Myocyte (in vitro differentiated cells): Measurements from ENCODE around the gene KAZN. TPM values are rescaled to one million over a fixed set of nuclear protein-coding genes. Genes with fewer than 3 reads are reported as not detected.

Source experiments
- DNase-seq: peaks from one replicate; pipeline ENCODE4 v3.0.0-alpha.2; 2012; ENCODE audit warnings: low read depth
- total RNA-seq: library from RNA; depleted of rRNA; stranded (reverse); fragments of >200 nt; gene quantifications from 2 replicates; pipeline ENCODE4 v1.2.3, GENCODE V29; 2014

KAZN gene
- total RNA-seq, 1 donor from 2014 or later = 15.0 TPM

GRCh38 chr1:14613926-14614325 lies 15.4 kb downstream of the KAZN start:
- no peak for DNase-seq

GRCh38 chr1:14614341-14614740 lies 15.9 kb downstream of the KAZN start:
- DNase-seq = no peak

- no peak for DNase-seq
Measured at GRCh38 chr1:14615549-14616218, 17.2 kb downstream of the KAZN start.

GRCh38 chr1:14616632-14617396 lies 18.3 kb downstream of the KAZN start:
- DNase-seq = no peak

GRCh38 chr1:14617791-14618190 lies 19.3 kb downstream of the KAZN start:
- no peak for DNase-seq

GRCh38 chr1:14620941-14621340 lies 22.5 kb downstream of the KAZN start:
- no peak for DNase-seq

GRCh38 chr1:14623090-14623489 lies 24.6 kb downstream of the KAZN start:
- DNase-seq = no peak

GRCh38 chr1:14624941-14625340 lies 26.5 kb downstream of the KAZN start:
- DNase-seq = no peak

GRCh38 chr1:14625572-14625971 lies 27.1 kb downstream of the KAZN start:
- DNase-seq = no peak

- no peak for DNase-seq
Measured at GRCh38 chr1:14625996-14626395, 27.5 kb downstream of the KAZN start.

GRCh38 chr1:14626869-14627607 lies 28.6 kb downstream of the KAZN start:
- no peak for DNase-seq

GRCh38 chr1:14627608-14628489 lies 29.4 kb downstream of the KAZN start:
- no peak for DNase-seq

- no peak for DNase-seq
Measured at GRCh38 chr1:14629363-14630014, 31.0 kb downstream of the KAZN start.

- DNase-seq = no peak
Measured at GRCh38 chr1:14630986-14631385, 32.5 kb downstream of the KAZN start.

- no peak for DNase-seq
Measured at GRCh38 chr1:14631421-14631820, 32.9 kb downstream of the KAZN start.

- DNase-seq = no peak
Measured at GRCh38 chr1:14634486-14634885, 36.0 kb downstream of the KAZN start.

GRCh38 chr1:14635421-14635820 lies 36.9 kb downstream of the KAZN start:
- no peak for DNase-seq

GRCh38 chr1:14636897-14637632 lies 38.6 kb downstream of the KAZN start:
- DNase-seq = no peak

- no peak for DNase-seq
Measured at GRCh38 chr1:14639291-14640050, 41.0 kb downstream of the KAZN start.
